ENCODE data around the gene COL4A2. TPM values are rescaled to one million over a fixed set of nuclear protein-coding genes. Genes with fewer than 3 reads are reported as not detected.
A peak's percentile ranks its signal among the peaks of the same experiment; 100 is the strongest.

The COL4A2 gene
- total and polyA plus RNA-seq, 3 experiments from 2014 or later = not detected

DNA sequence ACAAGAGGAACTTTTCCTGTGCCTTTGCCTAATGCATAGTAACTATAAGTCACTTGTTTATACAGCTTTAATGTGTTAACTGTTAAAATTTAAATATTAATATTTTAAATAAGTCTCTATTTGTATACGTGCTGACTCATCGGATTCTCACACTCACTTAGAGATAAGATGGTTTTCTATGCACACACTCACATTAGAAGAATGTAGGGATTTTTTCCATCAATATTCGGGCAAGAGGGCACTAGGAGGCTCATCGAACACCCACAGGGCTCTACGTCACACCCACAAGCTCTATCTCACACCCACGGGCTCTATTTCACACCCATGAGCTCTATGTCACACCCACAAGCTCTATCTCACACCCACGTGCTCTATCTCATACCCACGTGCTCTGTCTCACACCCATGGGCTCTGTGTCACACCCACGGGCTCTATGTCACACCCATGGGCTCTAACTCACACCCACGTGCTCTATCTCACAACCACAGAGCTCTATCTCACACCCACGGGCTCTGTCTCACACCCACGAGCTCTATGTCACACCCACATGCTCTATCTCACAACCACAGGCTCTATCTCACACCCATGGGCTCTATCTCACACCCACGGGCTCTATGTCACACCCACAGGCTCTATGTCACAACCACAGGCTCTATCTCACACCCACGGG lies 73.4 kb downstream of the COL4A2 start:
- no peak overlapping the region for H3K4me3 ChIP-seq (ENCODE audit: low read length)
- no peak for DNase-seq
- H3K4me1 ChIP-seq (ENCODE audit: insufficient read depth, low read length) = no peaks in the 10 kb centered on the region
- H3K9me3 Mint-ChIP-seq = peaks cover 4 to 11% (median 7%) of the 10 kb centered on the region in 5 donors
- H3K27ac ChIP-seq (ENCODE audit: low read depth, low read length) = no peak overlapping the region
- H3K4me1 Mint-ChIP-seq = no peaks in the 10 kb centered on the region
- no peaks in the 10 kb centered on the region for H3K27me3 ChIP-seq (ENCODE audit: insufficient read depth, low read length, poor library complexity, severe bottlenecking)
- no peak overlapping the region for H3K4me3 Mint-ChIP-seq
- no peak overlapping the region for H3K27ac Mint-ChIP-seq
- no peaks in the 10 kb centered on the region for H3K36me3 Mint-ChIP-seq
- no peaks in the 10 kb centered on the region for H3K36me3 ChIP-seq (ENCODE audit: insufficient read depth, low read length)
- ChIA-PET POLR2A (no interaction called here), CTCF (no interaction called here)
- H3K27me3 Mint-ChIP-seq = peaks cover 6 to 8% of the 10 kb centered on the region in 2 donors
- H3K9me3 ChIP-seq (ENCODE audit: low read length) = no peaks in the 10 kb centered on the region

DNA sequence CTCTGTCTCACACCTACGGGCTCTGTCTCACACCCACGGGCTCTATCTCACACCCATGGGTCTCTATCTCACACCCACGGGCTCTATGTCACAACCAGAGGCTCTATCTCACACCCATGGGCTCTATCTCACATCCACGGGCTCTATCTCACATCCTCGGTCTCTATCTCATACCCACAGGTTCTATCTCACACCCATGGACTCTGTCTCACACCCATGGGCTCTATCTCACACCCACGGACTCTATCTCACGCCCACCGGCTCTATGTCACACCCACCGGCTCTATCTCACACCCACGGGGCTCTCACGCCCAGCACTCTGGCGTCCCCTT lies 73.9 kb downstream of the COL4A2 start:
- CTCF ChIA-PET = no interaction called here
- H3K4me3 ChIP-seq (ENCODE audit: low read length) = no peak overlapping the region
- Mint-ChIP-seq H3K27ac (peak overlapping the region in 1 of 8 donors; percentile 21), H3K36me3 (no peaks in the 10 kb centered on the region), H3K4me1 (no peaks in the 10 kb centered on the region), H3K9me3 (peaks cover 4 to 11% (median 7%) of the 10 kb centered on the region in 5 donors), H3K27me3 (peaks cover 6 to 7% of the 10 kb centered on the region in 2 donors), H3K4me3 (no peak overlapping the region)
- DNase-seq = no peak
- H3K9me3 ChIP-seq (ENCODE audit: low read length) = no peaks in the 10 kb centered on the region
- H3K36me3 ChIP-seq (ENCODE audit: insufficient read depth, low read length) = no peaks in the 10 kb centered on the region
- H3K27me3 ChIP-seq (ENCODE audit: insufficient read depth, low read length, poor library complexity, severe bottlenecking) = no peaks in the 10 kb centered on the region
- no peaks in the 10 kb centered on the region for H3K4me1 ChIP-seq (ENCODE audit: insufficient read depth, low read length)
- H3K27ac ChIP-seq (ENCODE audit: low read depth, low read length) = no peak overlapping the region
- POLR2A ChIA-PET = no interaction called here

DNA sequence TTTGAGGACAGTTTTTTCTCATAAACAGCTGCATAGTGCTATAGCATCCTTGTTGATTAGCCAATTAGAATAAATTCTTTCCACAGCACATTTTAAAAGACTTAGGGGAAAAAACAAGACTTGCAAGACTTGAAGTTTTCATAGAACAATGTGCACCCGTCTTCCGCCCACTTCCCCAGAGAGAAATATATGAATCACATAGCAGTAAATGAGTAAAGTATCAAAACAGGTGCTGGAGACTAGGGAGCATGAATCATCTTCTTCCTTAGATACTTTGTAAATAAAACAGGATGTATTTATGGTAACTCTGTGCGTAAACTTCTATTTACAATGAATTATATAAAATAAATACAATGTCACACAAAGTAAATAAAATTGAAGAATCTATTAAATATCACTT lies 75.1 kb downstream of the COL4A2 start:
- no peaks in the 10 kb centered on the region for H3K4me1 ChIP-seq (ENCODE audit: insufficient read depth, low read length)
- H3K27me3 Mint-ChIP-seq = peaks cover 5 to 9% of the 10 kb centered on the region in 2 donors

DNA sequence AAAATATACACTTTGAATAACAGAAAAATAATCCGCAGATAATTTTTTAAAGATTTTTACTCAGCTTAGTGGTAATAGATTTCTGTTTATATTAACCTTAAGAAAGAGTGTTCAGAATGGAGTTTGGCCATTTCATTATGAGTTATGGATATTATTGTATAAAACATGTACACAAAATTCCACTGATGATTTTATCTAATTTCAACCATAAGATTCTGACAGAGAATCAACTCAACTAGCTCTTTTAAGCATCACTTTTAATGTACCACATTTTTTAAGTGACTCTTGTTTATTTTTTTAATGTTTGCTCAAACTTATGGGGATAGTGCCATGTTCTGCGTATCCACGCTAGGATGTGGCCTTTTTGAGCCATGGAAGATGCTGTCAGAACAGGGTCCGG lies 75.7 kb downstream of the COL4A2 start:
- POLR2A ChIA-PET = no interaction called here

More for the DNA sequence above, 75.1 kb downstream of the COL4A2 start:
- Histone ChIP-seq H3K36me3 (ENCODE audit: insufficient read depth, low read length) (no peaks in the 10 kb centered on the region), H3K4me3 (ENCODE audit: low read length) (no peak overlapping the region), H3K27ac (ENCODE audit: low read depth, low read length) (no peak overlapping the region), H3K27me3 (ENCODE audit: insufficient read depth, low read length, poor library complexity, severe bottlenecking) (no peaks in the 10 kb centered on the region), H3K9me3 (ENCODE audit: low read length) (no peaks in the 10 kb centered on the region)
- ChIA-PET POLR2A (no interaction called here), CTCF (no interaction called here)
- H3K4me3 Mint-ChIP-seq = no peak overlapping the region
- H3K36me3 Mint-ChIP-seq = no peaks in the 10 kb centered on the region
- no peak for DNase-seq
- H3K27ac Mint-ChIP-seq = no peak overlapping the region
- H3K4me1 Mint-ChIP-seq = no peaks in the 10 kb centered on the region
- H3K9me3 Mint-ChIP-seq = peaks cover 4 to 11% (median 7%) of the 10 kb centered on the region in 5 donors

DNA sequence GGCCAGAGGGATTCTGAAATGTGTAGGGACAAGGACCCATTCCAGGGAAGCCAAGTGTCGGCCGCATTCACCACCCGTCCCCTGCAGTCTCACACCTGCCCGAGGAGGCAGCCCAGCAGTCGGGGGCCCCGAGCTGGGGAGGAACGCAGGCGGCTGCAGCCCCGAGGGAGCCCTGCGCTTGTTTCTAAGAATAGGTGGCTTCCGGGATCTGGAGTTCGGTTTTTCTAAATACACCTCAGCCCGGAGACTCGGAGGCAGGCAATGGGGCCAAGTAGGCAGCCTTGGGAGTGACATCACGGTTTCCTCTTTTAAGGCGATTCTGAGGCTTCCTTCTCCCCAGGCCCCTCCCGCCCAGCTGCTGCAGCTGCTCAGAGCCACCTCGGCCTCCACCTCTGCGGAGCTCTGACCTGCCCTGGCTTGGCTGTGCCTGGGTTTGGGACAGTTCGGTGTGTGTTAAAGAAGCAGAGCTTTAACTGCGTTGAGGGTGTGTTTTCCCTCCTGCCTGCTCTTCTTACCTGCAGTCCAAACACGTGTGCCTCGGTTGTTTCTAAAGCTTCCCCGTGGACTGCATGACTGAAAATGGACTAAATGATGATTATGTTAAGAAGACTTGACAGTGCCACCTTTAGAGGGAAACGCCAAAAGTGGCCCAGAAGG lies 80.5 kb downstream of the COL4A2 start:
- Mint-ChIP-seq H3K9me3 (peaks cover 0 to 3% (median 1%) of the 10 kb centered on the region in 5 donors), H3K4me3 (no peak overlapping the region), H3K27ac (no peak overlapping the region), H3K36me3 (no peaks in the 10 kb centered on the region), H3K27me3 (peaks cover 15 to 46% of the 10 kb centered on the region in 2 donors), H3K4me1 (no peaks in the 10 kb centered on the region)
- DNase-seq = peak in 1 of 5 donors; percentile 8
- no peak overlapping the region for H3K27ac ChIP-seq (ENCODE audit: low read depth, low read length)
- H3K4me3 ChIP-seq (ENCODE audit: low read length) = no peak overlapping the region
- H3K4me1 ChIP-seq (ENCODE audit: insufficient read depth, low read length) = no peaks in the 10 kb centered on the region
- H3K27me3 ChIP-seq (ENCODE audit: insufficient read depth, low read length, poor library complexity, severe bottlenecking) = no peaks in the 10 kb centered on the region
- POLR2A ChIA-PET = no interaction called here
- H3K36me3 ChIP-seq (ENCODE audit: insufficient read depth, low read length) = no peaks in the 10 kb centered on the region
- CTCF ChIA-PET = no interaction called here
- H3K9me3 ChIP-seq (ENCODE audit: low read length) = no peaks in the 10 kb centered on the region

More for the DNA sequence above, 75.7 kb downstream of the COL4A2 start:
- DNase-seq = no peak
- Mint-ChIP-seq H3K27me3 (peaks cover 5 to 10% of the 10 kb centered on the region in 2 donors), H3K4me3 (no peak overlapping the region), H3K9me3 (peaks cover 4 to 11% (median 7%) of the 10 kb centered on the region in 5 donors), H3K4me1 (no peaks in the 10 kb centered on the region), H3K27ac (no peak overlapping the region), H3K36me3 (no peaks in the 10 kb centered on the region)
- Histone ChIP-seq H3K27ac (ENCODE audit: low read depth, low read length) (no peak overlapping the region), H3K36me3 (ENCODE audit: insufficient read depth, low read length) (no peaks in the 10 kb centered on the region), H3K9me3 (ENCODE audit: low read length) (no peaks in the 10 kb centered on the region), H3K4me1 (ENCODE audit: insufficient read depth, low read length) (no peaks in the 10 kb centered on the region), H3K4me3 (ENCODE audit: low read length) (no peak overlapping the region), H3K27me3 (ENCODE audit: insufficient read depth, low read length, poor library complexity, severe bottlenecking) (no peaks in the 10 kb centered on the region)
- CTCF ChIA-PET = no interaction called here

DNA sequence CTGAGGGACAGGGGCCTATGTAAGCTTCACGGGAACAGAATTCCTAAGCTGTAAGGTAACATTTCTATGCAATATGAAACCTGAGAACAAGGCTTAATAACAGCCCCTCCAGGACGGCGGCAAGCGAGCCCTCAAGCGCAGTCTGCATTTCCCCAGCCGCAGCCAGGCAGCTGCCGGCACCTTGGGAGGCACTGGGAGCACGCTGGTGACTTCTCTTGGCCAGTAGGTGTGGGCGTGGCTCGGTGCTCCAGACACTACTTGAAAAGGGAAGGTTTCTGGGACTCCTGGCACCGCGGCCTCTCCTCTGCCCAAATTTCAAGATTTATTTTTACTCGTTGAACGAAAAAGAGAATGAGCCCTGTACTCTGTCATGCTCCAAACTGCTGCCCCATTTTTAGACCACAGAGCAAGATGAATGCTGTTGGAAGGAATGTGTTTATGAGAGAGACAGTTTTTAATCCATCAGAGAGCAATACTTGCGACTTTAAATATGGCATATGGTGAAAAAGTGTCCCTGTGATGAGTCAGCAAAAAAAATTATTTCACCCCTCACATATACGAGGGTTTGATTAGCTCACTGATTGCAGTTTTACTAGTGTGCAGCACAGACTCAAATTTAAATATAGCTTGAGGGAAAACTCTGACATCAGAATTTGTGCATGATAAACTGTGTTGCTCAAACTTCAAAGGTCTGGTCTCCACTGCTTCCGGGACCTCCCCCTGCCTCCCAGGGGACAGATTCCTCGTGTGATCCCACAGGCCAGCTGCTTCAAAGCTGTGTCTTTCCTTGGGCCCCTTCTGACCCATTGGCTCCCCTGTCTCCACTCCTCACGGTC lies 81.2 kb downstream of the COL4A2 start:
- H3K4me1 Mint-ChIP-seq = no peaks in the 10 kb centered on the region
- DNase-seq = no peak
- no peak overlapping the region for H3K27ac Mint-ChIP-seq
- H3K27me3 Mint-ChIP-seq = peaks cover 17 to 45% of the 10 kb centered on the region in 2 donors
- Histone ChIP-seq H3K36me3 (ENCODE audit: insufficient read depth, low read length) (no peaks in the 10 kb centered on the region), H3K4me1 (ENCODE audit: insufficient read depth, low read length) (no peaks in the 10 kb centered on the region), H3K9me3 (ENCODE audit: low read length) (no peaks in the 10 kb centered on the region), H3K27me3 (ENCODE audit: insufficient read depth, low read length, poor library complexity, severe bottlenecking) (no peaks in the 10 kb centered on the region), H3K4me3 (ENCODE audit: low read length) (no peak overlapping the region), H3K27ac (ENCODE audit: low read depth, low read length) (no peak overlapping the region)
- no peaks in the 10 kb centered on the region for H3K36me3 Mint-ChIP-seq
- peak overlapping the region in 1 of 7 donors; percentile 1 for H3K4me3 Mint-ChIP-seq
- POLR2A ChIA-PET = no interaction called here
- peaks cover 0 to 3% (median 0%) of the 10 kb centered on the region in 5 donors for H3K9me3 Mint-ChIP-seq
- CTCF ChIA-PET = no interaction called here

DNA sequence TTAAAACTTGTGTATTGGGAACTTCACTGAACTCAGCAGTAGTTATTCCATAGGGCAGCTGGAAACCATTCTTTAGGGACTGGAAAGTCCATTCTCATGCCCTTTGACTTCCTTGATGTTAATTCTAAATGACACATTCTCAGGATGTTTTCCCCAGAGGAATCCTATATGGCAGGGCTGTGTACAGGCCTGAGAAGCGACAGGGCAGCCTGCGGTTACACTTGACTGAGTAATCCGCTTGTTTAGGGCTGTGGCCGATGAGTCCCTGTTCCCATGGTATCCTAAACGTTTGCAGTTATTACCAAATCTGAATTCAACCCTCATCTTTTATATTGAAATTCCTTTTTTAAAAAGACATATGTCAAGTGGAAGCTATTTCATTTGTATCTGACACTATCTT lies 83.5 kb downstream of the COL4A2 start:
- peaks cover 17 to 60% of the 10 kb centered on the region in 2 donors for H3K27me3 Mint-ChIP-seq
- H3K4me3 Mint-ChIP-seq = no peak overlapping the region
- Histone ChIP-seq H3K9me3 (ENCODE audit: low read length) (no peaks in the 10 kb centered on the region), H3K27ac (ENCODE audit: low read depth, low read length) (no peak overlapping the region), H3K36me3 (ENCODE audit: insufficient read depth, low read length) (no peaks in the 10 kb centered on the region), H3K27me3 (ENCODE audit: insufficient read depth, low read length, poor library complexity, severe bottlenecking) (no peaks in the 10 kb centered on the region), H3K4me1 (ENCODE audit: insufficient read depth, low read length) (no peaks in the 10 kb centered on the region), H3K4me3 (ENCODE audit: low read length) (no peak overlapping the region)
- no peak for DNase-seq
- ChIA-PET POLR2A (no interaction called here), CTCF (no interaction called here)
- H3K27ac Mint-ChIP-seq = no peak overlapping the region
- H3K4me1 Mint-ChIP-seq = no peaks in the 10 kb centered on the region
- H3K9me3 Mint-ChIP-seq = peaks cover 0 to 2% (median 0%) of the 10 kb centered on the region in 5 donors
- H3K36me3 Mint-ChIP-seq = no peaks in the 10 kb centered on the region

DNA sequence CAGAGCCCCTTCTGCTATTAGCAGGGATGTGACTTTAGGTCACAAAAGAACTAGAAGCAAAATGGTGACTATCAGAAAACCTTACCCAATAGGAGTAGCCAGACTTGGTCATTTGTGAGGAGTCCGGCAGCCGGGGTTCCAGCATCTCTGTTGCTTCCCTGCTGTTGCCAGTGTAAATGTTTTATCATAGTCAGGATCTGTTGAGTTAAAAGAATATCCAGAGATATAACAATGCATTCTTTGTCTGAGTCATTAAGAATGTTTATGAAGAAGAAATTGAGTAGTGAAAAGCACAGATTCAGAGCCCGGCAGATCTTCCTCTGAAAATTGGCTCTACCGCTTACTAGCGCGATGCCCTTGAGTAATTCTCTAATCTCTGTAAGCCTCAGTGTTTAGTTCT lies 84.2 kb downstream of the COL4A2 start:
- CTCF ChIA-PET = no interaction called here
- H3K4me1 Mint-ChIP-seq = no peaks in the 10 kb centered on the region
- peaks cover 17 to 64% of the 10 kb centered on the region in 2 donors for H3K27me3 Mint-ChIP-seq

More for the DNA sequence above, 84.2 kb downstream of the COL4A2 start:
- H3K27me3 ChIP-seq (ENCODE audit: insufficient read depth, low read length, poor library complexity, severe bottlenecking) = no peaks in the 10 kb centered on the region
- no peaks in the 10 kb centered on the region for H3K4me1 ChIP-seq (ENCODE audit: insufficient read depth, low read length)
- Mint-ChIP-seq H3K9me3 (peaks cover 0 to 2% (median 0%) of the 10 kb centered on the region in 5 donors), H3K27ac (no peak overlapping the region), H3K36me3 (no peaks in the 10 kb centered on the region), H3K4me3 (no peak overlapping the region)
- H3K9me3 ChIP-seq (ENCODE audit: low read length) = no peaks in the 10 kb centered on the region
- POLR2A ChIA-PET = no interaction called here
- H3K27ac ChIP-seq (ENCODE audit: low read depth, low read length) = no peak overlapping the region
- H3K4me3 ChIP-seq (ENCODE audit: low read length) = no peak overlapping the region
- no peaks in the 10 kb centered on the region for H3K36me3 ChIP-seq (ENCODE audit: insufficient read depth, low read length)
- no peak for DNase-seq
